HUES48 (cell line): ENCODE measurements around the gene SATB2.

Experiments
- H3K27ac ChIP-seq: one replicate; pipeline ENCODE4 v1.7.0; 2013; ENCODE audit warnings: low read depth, low read length, inconsistent platforms
- H3K27me3 ChIP-seq: 2 replicates; pipeline ENCODE4 v1.6.1; 2013; ENCODE audit warnings: mild to moderate bottlenecking, low read length; ENCODE audit not compliant: control insufficient read depth, insufficient read depth
- H3K36me3 ChIP-seq: 2 replicates; pipeline ENCODE4 v1.6.1; 2013; ENCODE audit warnings: low read length; ENCODE audit not compliant: control insufficient read depth, insufficient read depth
- H3K4me1 ChIP-seq: 2 replicates; pipeline ENCODE4 v1.6.1; 2013; ENCODE audit warnings: mild to moderate bottlenecking, low read length; ENCODE audit not compliant: control insufficient read depth, insufficient read depth
- H3K4me3 ChIP-seq: 2 replicates; pipeline ENCODE4 v1.5.1; 2013; ENCODE audit warnings: mild to moderate bottlenecking, low read depth, low read length
- H3K9ac ChIP-seq: 2 replicates; pipeline ENCODE4 v1.6.1; 2013; ENCODE audit warnings: mild to moderate bottlenecking, low read depth, low read length, moderate library complexity
- H3K9me3 ChIP-seq: 2 replicates; pipeline ENCODE4 v1.6.1; 2013; ENCODE audit warnings: low read length; ENCODE audit not compliant: control insufficient read depth, insufficient read depth

Gene SATB2

DNA sequence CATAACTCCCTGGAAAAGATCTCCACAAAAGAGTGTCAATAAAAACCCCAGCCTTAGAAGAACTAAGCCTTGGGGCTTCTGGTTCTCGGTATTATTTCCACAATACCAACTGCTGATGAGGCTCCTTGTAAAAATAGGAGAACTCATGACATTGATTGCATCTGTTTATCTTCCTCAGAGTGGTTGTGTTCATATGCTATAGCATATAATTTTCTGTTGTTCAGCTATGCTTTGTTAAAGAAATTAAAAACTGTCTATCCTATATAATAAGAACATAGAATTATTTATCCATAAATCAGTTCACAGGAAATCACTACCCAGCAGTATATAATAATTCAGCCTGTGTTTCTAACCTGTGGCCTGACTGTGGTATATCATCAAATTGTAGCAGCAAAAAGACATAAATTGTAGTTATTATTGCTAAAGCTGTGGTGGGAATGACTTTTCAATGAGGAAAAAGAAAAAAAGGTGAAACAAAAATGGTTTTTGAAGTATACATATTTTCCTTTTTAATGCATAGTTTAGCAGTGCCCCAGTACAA lies 68.9 kb downstream of the SATB2 start:
- Histone ChIP-seq H3K9ac (no peak overlapping the region), H3K27me3 (no peaks in the 10 kb centered on the region), H3K4me1 (no peaks in the 10 kb centered on the region), H3K9me3 (no peaks in the 10 kb centered on the region), H3K4me3 (no peak overlapping the region), H3K36me3 (no peaks in the 10 kb centered on the region), H3K27ac (no peak overlapping the region)

DNA sequence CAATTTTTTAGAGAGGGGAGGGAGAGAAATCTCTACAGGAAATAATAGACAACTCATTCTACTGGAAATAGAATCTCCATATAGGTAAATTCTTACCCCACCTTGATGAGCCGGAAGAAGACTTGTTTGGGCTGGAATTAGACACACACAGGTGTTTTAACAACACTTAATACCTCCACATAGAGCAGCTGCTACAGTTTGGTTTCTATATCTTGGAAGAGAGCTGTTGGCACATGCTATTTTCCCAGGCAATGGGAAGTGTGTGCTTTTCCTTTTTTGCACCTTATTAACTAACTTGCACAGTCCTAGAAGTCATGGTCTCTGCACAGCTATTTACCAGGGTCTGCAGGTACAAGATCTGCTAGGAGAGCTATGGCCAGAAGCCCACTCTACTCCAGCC lies 73.7 kb downstream of the SATB2 start:
- Histone ChIP-seq H3K9ac (no peak overlapping the region), H3K36me3 (no peaks in the 10 kb centered on the region), H3K27ac (no peak overlapping the region), H3K27me3 (no peaks in the 10 kb centered on the region), H3K4me1 (no peaks in the 10 kb centered on the region), H3K9me3 (no peaks in the 10 kb centered on the region), H3K4me3 (no peak overlapping the region)

DNA sequence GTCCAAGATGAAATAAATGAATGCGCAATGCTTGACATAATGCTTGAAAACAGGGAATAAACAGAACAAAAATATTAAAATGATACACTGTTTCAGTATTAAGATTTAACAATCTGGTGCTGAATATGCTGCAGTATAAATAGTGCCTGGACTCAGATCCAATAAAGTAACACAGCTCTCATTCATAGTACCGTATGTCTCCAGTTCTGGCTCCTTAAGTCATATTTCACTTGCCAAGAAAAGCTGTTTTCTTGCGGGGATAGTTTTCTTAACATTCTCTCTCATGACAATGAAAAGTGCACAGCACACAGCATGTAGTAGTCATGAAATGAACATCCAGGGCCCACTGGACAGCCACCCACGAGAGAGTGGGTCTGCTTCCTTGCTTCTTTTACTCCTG lies 74.7 kb downstream of the SATB2 start:
- Histone ChIP-seq H3K4me1 (no peaks in the 10 kb centered on the region), H3K9ac (no peak overlapping the region), H3K27ac (no peak overlapping the region), H3K27me3 (no peaks in the 10 kb centered on the region), H3K9me3 (no peaks in the 10 kb centered on the region), H3K4me3 (no peak overlapping the region), H3K36me3 (no peaks in the 10 kb centered on the region)

DNA sequence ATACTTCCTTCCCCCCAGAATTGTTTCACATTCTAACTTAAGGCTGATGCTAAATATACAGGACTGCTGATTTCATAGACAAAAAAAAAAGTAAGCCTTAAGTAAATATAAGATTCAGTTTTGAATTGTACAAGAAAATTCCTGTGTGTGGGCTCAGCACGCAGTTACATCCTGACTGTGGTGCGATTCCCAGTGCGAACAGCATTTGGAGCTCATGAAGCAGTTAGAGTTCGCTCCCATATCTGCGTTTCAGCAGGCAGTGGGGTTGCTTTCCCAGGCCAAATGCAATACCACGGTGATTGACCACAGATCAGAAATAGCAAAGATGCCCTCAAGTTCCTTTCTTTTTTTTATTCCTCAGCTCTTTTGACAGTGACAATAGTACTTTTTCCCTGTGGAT lies 75.6 kb downstream of the SATB2 start:
- H3K27ac ChIP-seq = no peak overlapping the region
- H3K9me3 ChIP-seq = no peaks in the 10 kb centered on the region
- H3K27me3 ChIP-seq = no peaks in the 10 kb centered on the region
- no peaks in the 10 kb centered on the region for H3K36me3 ChIP-seq
- H3K4me1 ChIP-seq = no peaks in the 10 kb centered on the region
- H3K9ac ChIP-seq = no peak overlapping the region
- no peak overlapping the region for H3K4me3 ChIP-seq

DNA sequence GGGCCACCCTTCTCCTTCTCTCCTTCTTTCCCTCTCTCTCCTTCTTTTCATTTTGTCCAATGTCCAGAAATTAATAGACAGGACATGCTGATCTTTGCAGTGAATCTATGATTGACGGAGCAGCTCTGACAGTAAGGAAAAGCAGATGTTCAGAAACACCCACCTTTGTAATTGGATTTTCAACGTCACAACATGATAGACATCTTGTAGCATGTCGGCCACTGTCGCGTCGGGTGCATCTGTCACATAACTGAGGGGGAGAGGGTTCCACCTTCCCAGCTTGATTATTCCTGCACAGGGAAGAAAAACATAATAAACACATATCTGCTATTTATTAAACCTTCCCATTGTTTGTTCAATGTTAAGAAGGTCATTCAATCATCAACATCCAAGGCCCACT lies 76.2 kb downstream of the SATB2 start:
- H3K4me3 ChIP-seq = no peak overlapping the region
- H3K36me3 ChIP-seq = no peaks in the 10 kb centered on the region
- H3K27ac ChIP-seq = no peak overlapping the region
- no peak overlapping the region for H3K9ac ChIP-seq
- H3K9me3 ChIP-seq = no peaks in the 10 kb centered on the region
- H3K27me3 ChIP-seq = no peaks in the 10 kb centered on the region
- H3K4me1 ChIP-seq = no peaks in the 10 kb centered on the region

DNA sequence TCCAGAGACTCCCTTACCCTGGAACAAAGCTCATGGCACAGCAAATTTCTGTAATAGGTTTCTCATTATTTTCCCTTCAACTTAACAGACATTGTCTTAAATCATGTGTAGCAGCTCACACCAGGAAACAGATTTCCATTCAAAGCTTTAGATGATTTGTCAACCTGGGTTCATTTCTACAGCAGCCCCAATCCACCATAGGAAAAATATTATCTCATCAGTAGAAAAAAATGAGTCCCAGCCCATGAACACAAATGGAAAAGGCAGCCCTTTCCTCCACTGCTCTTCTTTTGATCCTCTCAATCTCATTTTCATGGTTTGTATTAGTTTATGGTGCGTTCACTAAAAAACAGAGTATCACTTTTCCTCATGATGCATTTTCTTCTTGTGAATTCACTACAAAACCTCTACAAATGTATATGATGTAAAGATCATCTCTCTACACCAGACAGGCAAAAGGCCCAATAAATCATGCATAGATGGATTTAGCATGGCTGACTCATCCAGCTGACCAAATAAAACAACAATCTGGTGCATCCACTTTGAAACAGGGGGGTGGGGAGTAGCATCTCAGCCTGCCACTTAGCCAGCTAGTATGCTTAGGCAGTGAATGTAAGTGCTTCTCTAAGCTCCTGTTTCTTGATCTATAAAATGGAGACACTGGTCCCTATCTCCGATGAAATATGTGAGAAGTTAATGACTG lies 78.6 kb downstream of the SATB2 start:
- H3K36me3 ChIP-seq = no peaks in the 10 kb centered on the region
- H3K9me3 ChIP-seq = no peaks in the 10 kb centered on the region
- no peak overlapping the region for H3K4me3 ChIP-seq
- no peaks in the 10 kb centered on the region for H3K27me3 ChIP-seq
- no peak overlapping the region for H3K9ac ChIP-seq
- no peaks in the 10 kb centered on the region for H3K4me1 ChIP-seq
- H3K27ac ChIP-seq = no peak overlapping the region

DNA sequence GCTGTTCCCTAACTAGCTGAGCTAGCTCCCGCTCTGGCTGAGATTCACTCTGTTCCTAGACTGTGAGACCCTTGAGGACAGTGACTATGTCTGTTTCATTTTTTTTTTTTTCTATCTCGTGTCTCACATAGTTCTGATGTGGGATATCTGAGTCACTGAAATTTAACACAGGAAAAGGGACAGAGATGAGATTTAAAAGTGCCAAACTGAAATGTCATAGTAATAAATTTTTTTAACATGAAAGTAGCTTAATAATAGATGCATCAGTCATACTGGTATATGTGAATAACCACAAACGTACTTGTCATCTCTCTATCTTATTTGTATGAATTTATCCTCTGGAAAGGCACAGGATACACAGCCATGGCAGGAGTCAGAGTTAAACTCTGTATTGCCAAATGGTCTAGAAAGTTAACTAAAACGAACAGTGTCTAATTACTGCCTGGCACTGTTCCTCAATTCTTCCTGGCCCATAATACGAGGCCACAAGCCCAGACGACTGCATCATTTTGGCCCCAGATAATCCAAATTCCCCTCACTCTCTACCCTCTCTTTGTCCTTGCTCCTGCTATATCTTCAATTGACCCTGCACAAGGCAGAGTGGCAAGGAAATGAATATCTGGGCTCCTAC lies 87.5 kb downstream of the SATB2 start:
- H3K9me3 ChIP-seq = no peaks in the 10 kb centered on the region
- H3K36me3 ChIP-seq = no peaks in the 10 kb centered on the region
- no peaks in the 10 kb centered on the region for H3K27me3 ChIP-seq
- H3K4me3 ChIP-seq = no peak overlapping the region
- H3K9ac ChIP-seq = no peak overlapping the region
- peaks cover 4% of the 10 kb centered on the region; the same call in 1 of the 2 replicates for H3K4me1 ChIP-seq
- no peak overlapping the region for H3K27ac ChIP-seq

DNA sequence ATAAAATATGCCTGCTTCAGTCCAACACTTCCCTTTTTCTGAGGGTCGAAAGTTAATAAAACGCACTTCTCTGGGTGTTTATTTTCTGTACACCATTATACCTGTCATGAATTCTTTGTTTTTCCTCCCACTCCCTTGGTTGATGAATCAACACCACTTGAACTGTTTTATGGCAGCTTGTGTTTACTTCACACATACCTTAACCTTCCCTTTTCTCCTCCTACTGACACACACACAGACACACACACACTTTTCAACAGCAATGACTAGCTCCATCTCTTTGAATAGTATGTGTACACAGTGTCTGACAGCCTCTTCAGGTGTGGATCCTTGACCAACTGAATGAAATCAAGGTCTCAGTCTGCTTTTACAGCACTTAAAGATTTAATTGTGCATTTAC lies 91.3 kb downstream of the SATB2 start:
- Histone ChIP-seq H3K4me1 (peaks cover 4% of the 10 kb centered on the region; the same call in 1 of the 2 replicates), H3K27ac (no peak overlapping the region), H3K4me3 (no peak overlapping the region), H3K9ac (no peak overlapping the region), H3K36me3 (no peaks in the 10 kb centered on the region), H3K27me3 (no peaks in the 10 kb centered on the region), H3K9me3 (no peaks in the 10 kb centered on the region)

DNA sequence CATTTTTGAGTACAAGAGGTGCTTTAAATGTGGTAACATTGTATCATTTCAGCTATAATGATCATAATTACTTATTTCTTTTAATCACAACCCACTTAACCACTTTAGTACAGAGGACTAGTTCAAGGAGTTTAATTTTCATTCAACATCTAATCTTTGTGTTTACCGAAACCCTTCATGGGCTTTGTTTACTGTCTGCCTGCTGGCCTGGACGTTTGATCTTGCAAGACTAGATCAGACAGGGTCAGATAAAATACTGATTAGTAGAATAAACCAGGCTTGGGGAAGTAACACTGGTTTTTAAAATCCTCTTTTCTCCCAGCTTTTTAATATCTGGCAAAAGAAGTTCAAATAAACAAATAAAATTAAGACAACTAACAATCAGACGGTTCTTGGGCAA lies 93.6 kb downstream of the SATB2 start:
- Histone ChIP-seq H3K9me3 (no peaks in the 10 kb centered on the region), H3K9ac (no peak overlapping the region), H3K36me3 (no peaks in the 10 kb centered on the region), H3K4me1 (no peaks in the 10 kb centered on the region), H3K27me3 (no peaks in the 10 kb centered on the region), H3K27ac (no peak overlapping the region), H3K4me3 (no peak overlapping the region)

DNA sequence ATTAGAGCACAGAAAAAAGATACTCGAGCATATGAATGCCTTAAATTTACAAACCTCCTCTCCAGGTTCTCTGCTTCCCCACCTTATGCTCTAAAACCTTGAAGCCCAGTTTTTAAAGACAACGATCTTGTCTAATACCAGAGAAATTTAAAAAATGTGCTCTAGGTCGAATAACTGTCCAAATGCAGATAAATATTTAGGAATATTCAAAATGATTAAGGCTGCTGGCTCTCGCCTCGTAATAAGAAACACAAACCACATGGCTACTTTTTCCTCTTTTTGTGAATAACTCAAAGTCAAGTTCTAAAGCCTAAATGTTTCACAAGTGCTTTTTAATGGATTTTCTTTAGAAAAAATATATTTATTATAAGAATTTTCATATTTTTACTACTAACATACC lies 101.3 kb downstream of the SATB2 start:
- Histone ChIP-seq H3K9ac (no peak overlapping the region), H3K9me3 (no peaks in the 10 kb centered on the region), H3K4me3 (no peak overlapping the region), H3K27me3 (no peaks in the 10 kb centered on the region), H3K36me3 (no peaks in the 10 kb centered on the region), H3K27ac (no peak overlapping the region), H3K4me1 (peaks cover 6% of the 10 kb centered on the region; the same call in 1 of the 2 replicates)

DNA sequence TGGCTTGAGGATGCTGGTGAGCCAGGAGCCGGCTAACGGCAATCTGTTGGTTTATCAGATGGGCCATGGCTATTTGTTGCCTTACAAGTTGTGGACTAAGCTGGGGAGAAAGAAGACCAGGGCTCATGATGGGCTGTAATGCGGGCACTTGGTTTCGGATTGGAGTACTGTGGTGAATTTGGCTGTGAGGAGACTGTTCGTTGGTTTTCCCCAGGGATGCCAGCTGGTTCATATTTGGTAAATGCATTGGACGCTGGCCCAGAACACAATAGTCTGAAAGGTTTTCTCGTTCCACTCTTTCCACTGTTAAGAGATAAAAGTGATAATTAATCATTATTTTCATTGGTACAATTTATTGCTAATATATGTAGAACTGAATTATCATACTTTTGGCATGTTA lies 108.9 kb downstream of the SATB2 start:
- Histone ChIP-seq H3K4me1 (no peaks in the 10 kb centered on the region), H3K9ac (no peak overlapping the region), H3K27ac (no peak overlapping the region), H3K36me3 (no peaks in the 10 kb centered on the region), H3K4me3 (no peak overlapping the region), H3K27me3 (no peaks in the 10 kb centered on the region), H3K9me3 (no peaks in the 10 kb centered on the region)
